Glomerular endothelial cell (primary cell): Measurements from ENCODE around the gene COL5A3. TPM values are rescaled to one million over a fixed set of nuclear protein-coding genes. Genes with fewer than 3 reads are reported as not detected.
"Not testable (repeated sequence)": the region's sequence is repeated elsewhere in the genome, so short reads cannot be mapped to it uniquely, and the experiment has no call there.

Source experiments
- DNase-seq: peaks from one replicate; pipeline ENCODE4 v3.0.0-alpha.2; 2011; ENCODE audit warnings: low read depth, low spot score; ENCODE audit errors: extremely low read depth
- total RNA-seq: library from RNA; depleted of rRNA; stranded (reverse); fragments of >200 nt; gene quantifications from 2 replicates; pipeline ENCODE4 v1.2.3, GENCODE V29; 2015

COL5A3 gene
- total RNA-seq, 1 donor from 2014 or later = 2.0 TPM

GRCh38 chr19:9981406-9982260 is 28.7 kb downstream of the COL5A3 start:
- no peak for DNase-seq

- DNase-seq = no peak
These were observed 38.2 kb downstream of the COL5A3 start for GRCh38 chr19:9972103-9972502.

DNA sequence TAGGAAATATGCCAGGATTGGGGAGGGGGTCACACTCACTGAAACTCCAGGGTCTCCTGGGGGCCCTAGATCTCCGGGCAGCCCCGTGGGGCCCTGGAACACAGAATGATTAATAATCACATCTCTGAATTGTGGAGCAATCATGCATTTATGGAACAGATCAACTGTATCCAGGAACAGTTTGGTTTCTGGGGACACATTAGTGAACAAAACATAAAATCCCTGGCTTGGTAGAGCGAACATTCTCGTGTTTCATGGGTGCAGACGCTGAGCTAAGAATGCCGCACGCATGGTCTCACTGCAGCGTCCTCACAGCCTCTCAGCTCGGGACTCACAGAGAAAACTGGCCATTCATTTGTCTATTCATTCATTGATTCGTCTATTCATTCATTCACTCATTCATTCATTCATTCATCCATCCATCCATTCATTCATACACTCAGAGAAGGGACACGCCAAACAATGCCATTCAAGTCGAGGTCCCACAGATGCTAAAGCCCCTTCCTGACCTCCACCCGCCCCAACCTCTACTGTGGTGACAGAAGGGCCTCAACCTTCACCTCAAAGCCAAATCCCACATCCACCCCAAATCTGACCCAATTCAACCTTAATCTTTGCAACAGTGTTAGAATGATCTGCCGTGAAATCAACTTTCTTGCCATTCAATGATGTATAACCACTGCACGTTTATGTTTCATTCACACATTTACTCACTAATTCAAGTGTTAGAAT is 39.0 kb downstream of the COL5A3 start:
- no peak for DNase-seq

- no peak for DNase-seq
These were observed 39.8 kb downstream of the COL5A3 start for GRCh38 chr19:9970481-9970880.

DNA sequence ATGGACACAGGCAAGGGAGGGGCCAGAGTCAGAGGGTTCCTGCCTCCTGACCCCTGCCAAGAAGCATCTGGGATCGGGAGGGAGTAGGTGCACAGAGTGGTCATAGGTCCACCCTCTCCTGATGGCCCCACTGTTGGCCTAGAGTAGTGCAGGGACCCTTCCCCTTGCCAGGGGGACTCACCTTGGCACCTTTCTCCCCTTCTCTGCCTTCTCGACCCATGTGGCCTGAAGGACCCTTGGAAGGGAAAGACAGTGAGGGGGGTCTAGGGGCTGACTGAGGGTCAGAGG is 40.7 kb downstream of the COL5A3 start:
- DNase-seq = no peak

GRCh38 chr19:9968820-9969687 is 41.2 kb downstream of the COL5A3 start:
- no peak for DNase-seq

DNA sequence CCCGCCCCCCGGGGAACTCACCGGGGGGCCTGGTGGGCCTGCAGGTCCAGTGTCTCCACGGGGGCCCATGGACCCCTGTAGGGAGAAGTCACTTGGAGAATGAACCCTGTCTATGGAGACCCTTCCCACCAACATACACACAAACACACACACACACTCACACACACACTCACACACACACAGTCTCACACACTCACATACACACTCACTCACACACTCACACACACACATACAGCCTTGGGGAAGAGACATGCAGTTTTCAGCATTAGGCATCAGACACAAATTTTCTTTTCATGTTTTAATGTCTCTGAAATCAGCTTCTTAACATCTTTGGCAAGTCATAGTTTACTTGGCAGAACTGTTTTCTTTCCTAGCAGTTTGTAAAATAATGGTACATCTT is 43.0 kb downstream of the COL5A3 start:
- no peak for DNase-seq

GRCh38 chr19:9966448-9966847 is 43.9 kb downstream of the COL5A3 start:
- no peak for DNase-seq

DNA sequence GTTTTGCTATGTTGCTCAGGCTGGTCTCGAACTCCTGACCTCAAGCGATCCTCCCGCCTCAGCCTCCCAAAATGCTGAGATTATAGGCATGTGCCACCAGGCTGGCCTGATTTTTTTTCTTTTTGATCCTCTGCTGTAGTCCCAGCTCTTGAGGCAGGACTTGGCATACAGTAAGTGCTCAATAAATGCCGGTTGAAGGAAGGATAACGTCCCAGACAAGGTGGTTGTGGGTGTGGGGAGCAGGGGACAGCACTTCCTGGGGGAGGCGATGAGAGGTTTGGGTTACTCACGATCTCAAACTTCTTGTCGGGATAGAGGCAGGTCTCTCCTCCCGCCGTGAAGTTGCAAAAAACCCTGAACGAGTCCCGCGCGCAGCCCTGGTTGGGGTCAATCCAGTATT is 44.3 kb downstream of the COL5A3 start:
- no peak for DNase-seq

- DNase-seq = no peak
These were observed 47.5 kb downstream of the COL5A3 start for GRCh38 chr19:9962623-9963290.

- DNase-seq = no peak
These were observed 49.2 kb downstream of the COL5A3 start for GRCh38 chr19:9961103-9961502.

- DNase-seq = no peak
These were observed 51.9 kb downstream of the COL5A3 start for GRCh38 chr19:9958379-9958821.

DNA sequence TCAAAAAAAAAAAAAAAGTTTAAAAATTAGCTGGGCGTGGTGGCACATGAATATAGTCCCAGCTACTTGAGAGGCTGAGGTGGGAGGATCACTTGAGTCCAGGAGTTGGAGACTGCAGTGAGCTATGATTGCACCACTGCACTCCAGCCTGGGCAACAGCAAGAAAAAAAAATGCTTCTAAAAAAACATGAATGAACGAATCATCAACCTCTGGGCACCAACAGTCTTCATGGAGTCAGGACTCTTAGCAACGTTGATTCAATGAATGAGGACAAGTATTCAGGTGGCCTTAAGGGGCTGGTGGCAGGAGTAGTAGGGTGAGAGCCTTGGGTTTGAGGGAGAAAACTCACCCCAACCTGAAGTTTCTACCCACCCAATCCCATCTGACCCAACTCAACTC is 53.3 kb downstream of the COL5A3 start:
- no peak for DNase-seq

- no peak for DNase-seq
These were observed 56.3 kb downstream of the COL5A3 start for GRCh38 chr19:9953802-9954542.

DNA sequence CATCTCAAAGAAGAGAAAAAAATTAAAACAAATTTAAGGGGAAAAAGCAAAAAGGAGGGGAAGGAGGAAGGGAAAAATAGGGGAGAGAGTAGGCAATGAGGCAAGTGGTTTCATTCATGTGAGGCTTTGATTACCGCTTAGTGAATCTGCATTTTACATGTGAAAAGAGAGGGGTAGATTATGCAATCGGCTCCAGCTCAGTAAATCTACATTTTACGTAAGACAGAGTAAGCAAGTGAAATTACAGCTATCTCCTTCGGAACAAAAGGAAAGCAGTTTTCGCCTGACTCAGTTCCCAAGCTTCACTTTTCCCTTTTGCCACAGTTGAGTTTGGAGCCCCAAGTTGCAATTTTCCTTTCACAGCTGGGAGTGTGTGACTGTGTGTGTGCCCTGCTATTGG is 58.0 kb downstream of the COL5A3 start:
- DNase-seq = no peak

DNA sequence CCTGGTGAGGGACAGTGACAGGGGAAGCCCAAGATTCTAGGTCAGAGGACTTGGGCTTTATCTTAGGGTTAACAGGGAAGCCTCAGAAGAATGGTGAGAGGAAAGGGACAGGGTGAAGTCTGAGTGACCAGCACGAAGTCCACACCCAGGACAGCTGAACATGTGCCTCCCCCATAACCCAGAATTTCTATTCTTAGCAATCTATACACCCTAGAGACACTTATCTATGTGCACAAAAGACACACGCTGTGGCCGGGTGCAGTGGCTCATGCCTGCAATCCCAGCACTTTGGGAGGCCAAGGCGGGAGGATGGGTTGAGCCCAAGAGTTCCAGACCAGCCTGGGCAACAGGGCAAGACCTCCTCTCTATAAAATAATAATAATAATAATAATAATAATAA is 62.9 kb downstream of the COL5A3 start:
- DNase-seq = no peak

- not testable (repeated sequence) for DNase-seq
These were observed 63.7 kb downstream of the COL5A3 start for GRCh38 chr19:9946528-9947125.

GRCh38 chr19:9945319-9945966 is 64.9 kb downstream of the COL5A3 start:
- no peak for DNase-seq

DNA sequence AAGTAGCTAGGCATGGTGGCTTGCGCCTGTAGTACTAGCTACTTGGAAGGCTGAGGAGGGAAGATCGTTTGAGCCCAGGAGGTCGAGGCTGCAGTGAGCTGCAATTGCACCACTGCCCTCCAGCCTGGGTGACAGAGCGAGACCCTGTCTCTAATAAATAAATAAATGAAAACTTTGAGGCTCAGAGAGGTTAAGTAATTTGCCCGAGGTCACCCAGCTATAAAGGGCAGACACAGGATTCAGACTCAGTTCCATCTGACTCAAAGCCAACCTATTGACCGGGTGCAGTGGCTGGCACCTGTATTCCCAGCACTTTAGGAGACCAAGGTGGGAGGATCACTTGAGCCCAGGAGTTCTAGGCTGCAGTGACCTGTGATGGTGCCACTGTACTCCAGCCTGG is 66.6 kb downstream of the COL5A3 start:
- no peak for DNase-seq
